ENCODE data around the gene CYP19A1. TPM values are rescaled to one million over a fixed set of nuclear protein-coding genes. Genes with fewer than 3 reads are reported as not detected.

The CYP19A1 gene
- total and polyA plus RNA-seq, 9 of the 15 experiments (the other 6 are each of a cell fraction or from before 2014, with no cell fraction given), result 0.16 to 0.63 (median 0.47) TPM; not detected in 3

DNA sequence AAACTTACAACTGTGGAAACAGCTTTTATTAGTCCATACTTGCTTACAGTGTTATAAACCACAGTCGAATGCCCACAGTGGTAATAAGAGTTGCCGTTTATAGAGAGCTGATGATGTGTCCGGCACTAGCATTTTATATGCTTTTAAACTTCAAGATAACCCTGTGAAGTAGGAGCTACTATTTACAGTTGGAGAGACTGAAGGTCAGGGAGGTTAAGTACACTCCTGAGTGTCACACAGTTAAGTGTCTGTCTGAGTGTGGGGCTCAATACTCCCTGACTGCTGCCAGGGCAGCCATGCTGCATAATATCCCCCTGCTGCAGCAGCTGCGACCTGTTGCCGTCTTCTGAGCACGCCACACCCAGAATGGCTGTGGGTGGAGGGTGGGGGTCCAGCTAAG, 153.8 kb downstream of the CYP19A1 start:
- Histone ChIP-seq H3K4me1 (replicated peaks in 1 of 2; ENCODE audit: control insufficient read depth in 2 of 2, insufficient read depth in 2 of 2, low read length in 2 of 2) (peaks cover 2 to 34% of the 10 kb centered on the region in 2 experiments; a peak in 4 of 5 replicates), H3K9ac (ENCODE audit: insufficient read depth in 1 of 2, low read depth in 2 of 2, low read length in 2 of 2) (no peak overlapping the region), H3K9me3 (replicated peaks; ENCODE audit: control insufficient read depth, insufficient read depth, low read depth, low read length) (no peaks in the 10 kb centered on the region), H2AFZ (ENCODE audit: low read depth, low read length) (peak overlapping the region; percentile 34; the same call in 1 of the 2 replicates), H3K79me2 (ENCODE audit: control insufficient read depth, insufficient read depth, low read length) (no peaks in the 10 kb centered on the region), H4K20me1 (replicated peaks; ENCODE audit: control insufficient read depth, insufficient read depth, low read length) (no peaks in the 10 kb centered on the region), H3K4me3 (no peak overlapping the region), H3K4me2 (ENCODE audit: insufficient read depth, low read length) (0 out of 2 replicates have a peak overlapping the region, but pooled peaks have one; percentile 55), H3K36me3 (ENCODE audit: control insufficient read depth, insufficient read depth, low read length) (no peaks in the 10 kb centered on the region), H3K9me1 (ENCODE audit: control insufficient read depth, insufficient read depth, low read length) (no peaks in the 10 kb centered on the region), H3K27ac (ENCODE audit: extremely low read depth, low read depth, low read length) (no peak overlapping the region), H3K27me3 (ENCODE audit: control insufficient read depth in 2 of 2, insufficient read depth in 2 of 2, low read length in 2 of 2) (no peaks in the 10 kb centered on the region)
- intact Hi-C loops (cut with micrococcal nuclease), result no loop called here
- 37% methylated on average over 6 of the region's 6 CpGs for WGBS (ENCODE audit: insufficient coverage, low coverage, missing lambda C conversion rate)
- CTCF ChIA-PET (ENCODE audit: low intra/inter-chr PET ratio), result no interaction called here
- FAIRE-seq (peak; percentile 15), DNase-seq (ENCODE audit: extremely low read depth in 1 of 4, low spot score in 3 of 4) (no peak), ATAC-seq (peak; percentile 36)
- POLR2A ChIA-PET, result interaction anchor here (0.6 to 1.9 kb wide), 3 partner anchors 8 to 41 kb away, joined by 3 to 5 read pairs (median 3); no protein-coding TSS in a partner anchor
- no TSS peak for BruUV-seq (replicated peaks)
- in situ Hi-C loops (cut with MboI), result no loop called here
- TF ChIP-seq ZNF764 (CRISPR knock-in tag; IDR thresholded peaks at IDR 0.05; ENCODE audit: low read depth), result no peak
- TF ChIP-seq NR4A1 (CRISPR knock-in tag; IDR thresholded peaks at IDR 0.05), result no peak
- TF ChIP-seq NR4A1 (tag; IDR thresholded peaks at IDR 0.05), result 0 out of 2 replicates have a peak, but pooled peaks have one; percentile 20

DNA sequence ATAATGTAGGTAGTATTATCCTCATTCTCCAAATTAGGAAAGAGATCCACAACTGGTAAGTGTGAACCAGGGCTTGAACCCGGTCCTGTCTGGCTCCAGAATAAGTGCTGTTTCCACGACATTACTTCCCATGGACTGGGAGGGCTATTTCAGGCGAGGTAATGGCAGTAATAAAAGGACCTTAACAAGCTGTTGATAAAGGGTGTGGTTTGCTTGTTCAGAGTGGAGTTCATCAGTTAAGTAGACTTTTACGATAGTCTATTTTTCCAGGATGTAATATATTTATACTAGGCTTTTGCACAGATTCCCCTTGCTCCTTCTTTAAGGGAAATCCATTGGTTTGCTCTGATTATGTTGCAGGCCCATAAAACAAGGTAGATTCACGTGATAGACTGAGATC, 155.3 kb downstream of the CYP19A1 start:
- intact Hi-C loops (cut with micrococcal nuclease), result no loop called here
- no peak for TF ChIP-seq HDAC1 (IDR thresholded peaks at IDR 0.05)
- no peak for TF ChIP-seq ZNF696 (CRISPR knock-in tag; conservative IDR thresholded peaks at IDR 0.05)
- TF ChIP-seq CHD4 (IDR thresholded peaks at IDR 0.05; ENCODE audit: insufficient read depth, insufficient replicate concordance, low read depth, low read length, poor library complexity, severe bottlenecking), result no peak
- TF ChIP-seq, protein P1, sequence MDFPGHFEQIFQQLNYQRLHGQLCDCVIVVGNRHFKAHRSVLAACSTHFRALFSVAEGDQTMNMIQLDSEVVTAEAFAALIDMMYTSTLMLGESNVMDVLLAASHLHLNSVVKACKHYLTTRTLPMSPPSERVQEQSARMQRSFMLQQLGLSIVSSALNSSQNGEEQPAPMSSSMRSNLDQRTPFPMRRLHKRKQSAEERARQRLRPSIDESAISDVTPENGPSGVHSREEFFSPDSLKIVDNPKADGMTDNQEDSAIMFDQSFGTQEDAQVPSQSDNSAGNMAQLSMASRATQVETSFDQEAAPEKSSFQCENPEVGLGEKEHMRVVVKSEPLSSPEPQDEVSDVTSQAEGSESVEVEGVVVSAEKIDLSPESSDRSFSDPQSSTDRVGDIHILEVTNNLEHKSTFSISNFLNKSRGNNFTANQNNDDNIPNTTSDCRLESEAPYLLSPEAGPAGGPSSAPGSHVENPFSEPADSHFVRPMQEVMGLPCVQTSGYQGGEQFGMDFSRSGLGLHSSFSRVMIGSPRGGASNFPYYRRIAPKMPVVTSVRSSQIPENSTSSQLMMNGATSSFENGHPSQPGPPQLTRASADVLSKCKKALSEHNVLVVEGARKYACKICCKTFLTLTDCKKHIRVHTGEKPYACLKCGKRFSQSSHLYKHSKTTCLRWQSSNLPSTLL (IDR thresholded peaks at IDR 0.05), result no peak
- TF ChIP-seq HLTF (IDR thresholded peaks at IDR 0.05), result no peak
- no peak for TF ChIP-seq ZNF668 (CRISPR knock-in tag; IDR thresholded peaks at IDR 0.05)
- TF ChIP-seq, protein P2, sequence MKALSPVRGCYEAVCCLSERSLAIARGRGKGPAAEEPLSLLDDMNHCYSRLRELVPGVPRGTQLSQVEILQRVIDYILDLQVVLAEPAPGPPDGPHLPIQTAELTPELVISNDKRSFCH (CRISPR knock-in tag; IDR thresholded peaks at IDR 0.05), result no peak
- TF ChIP-seq, protein P2 (tag; IDR thresholded peaks at IDR 0.05), result no peak
- TF ChIP-seq YBX1 (IDR thresholded peaks at IDR 0.05), result no peak
- no peak for TF ChIP-seq ZNF253 (CRISPR knock-in tag; conservative IDR thresholded peaks at IDR 0.05)
- no peak for TF ChIP-seq NFE2 (IDR thresholded peaks at IDR 0.05; ENCODE audit: low read depth)
- no peak for TF ChIP-seq JUNB (CRISPR knock-in tag; conservative IDR thresholded peaks at IDR 0.05)

More for the DNA sequence above, 155.3 kb downstream of the CYP19A1 start:
- Histone ChIP-seq H3K9ac (ENCODE audit: insufficient read depth in 1 of 2, low read depth in 2 of 2, low read length in 2 of 2) (no peak overlapping the region), H3K9me3 (replicated peaks; ENCODE audit: control insufficient read depth, insufficient read depth, low read depth, low read length) (no peaks in the 10 kb centered on the region), H3K4me2 (ENCODE audit: insufficient read depth, low read length) (no peak overlapping the region), H3K4me3 (no peak overlapping the region), H4K20me1 (replicated peaks; ENCODE audit: control insufficient read depth, insufficient read depth, low read length) (no peaks in the 10 kb centered on the region), H2AFZ (ENCODE audit: low read depth, low read length) (no peak overlapping the region), H3K27me3 (ENCODE audit: control insufficient read depth in 2 of 2, insufficient read depth in 2 of 2, low read length in 2 of 2) (no peaks in the 10 kb centered on the region), H3K79me2 (ENCODE audit: control insufficient read depth, insufficient read depth, low read length) (no peaks in the 10 kb centered on the region), H3K27ac (ENCODE audit: extremely low read depth, low read depth, low read length) (no peak overlapping the region), H3K4me1 (replicated peaks in 1 of 2; ENCODE audit: control insufficient read depth in 2 of 2, insufficient read depth in 2 of 2, low read length in 2 of 2) (peaks cover 2 to 34% of the 10 kb centered on the region in 2 experiments; a peak in 4 of 5 replicates), H3K9me1 (ENCODE audit: control insufficient read depth, insufficient read depth, low read length) (no peaks in the 10 kb centered on the region), H3K36me3 (ENCODE audit: control insufficient read depth, insufficient read depth, low read length) (no peaks in the 10 kb centered on the region)
- CTCF ChIA-PET (ENCODE audit: low intra/inter-chr PET ratio), result no interaction called here
- 31% methylated on average over 5 of the region's 5 CpGs for WGBS (ENCODE audit: insufficient coverage, low coverage, missing lambda C conversion rate)
- in situ Hi-C loops (cut with MboI), result no loop called here
- ATAC-seq (no peak), FAIRE-seq (no peak), DNase-seq (ENCODE audit: extremely low read depth in 1 of 4, low spot score in 3 of 4) (no peak)
- no TSS peak for BruUV-seq (replicated peaks)
- POLR2A ChIA-PET, result no interaction called here

Measured in K562 (cell line).